ENCODE results near the gene XRCC2.
A peak's percentile ranks its signal among the peaks of the same experiment; 100 is the strongest.
"Not testable (repeated sequence)": the region's sequence is repeated elsewhere in the genome, so short reads cannot be mapped to it uniquely, and the experiment has no call there.

XRCC2 gene

GRCh38 chr7:152675759-152676636, at the start of gene XRCC2:
TSS of gene XRCC2 (minus strand) at chr7:152676141. CDS start at chr7:152676079, 62 bp downstream.
- peak; percentile 96 for DNase-seq (ENCODE audit: low spot score)

DNA sequence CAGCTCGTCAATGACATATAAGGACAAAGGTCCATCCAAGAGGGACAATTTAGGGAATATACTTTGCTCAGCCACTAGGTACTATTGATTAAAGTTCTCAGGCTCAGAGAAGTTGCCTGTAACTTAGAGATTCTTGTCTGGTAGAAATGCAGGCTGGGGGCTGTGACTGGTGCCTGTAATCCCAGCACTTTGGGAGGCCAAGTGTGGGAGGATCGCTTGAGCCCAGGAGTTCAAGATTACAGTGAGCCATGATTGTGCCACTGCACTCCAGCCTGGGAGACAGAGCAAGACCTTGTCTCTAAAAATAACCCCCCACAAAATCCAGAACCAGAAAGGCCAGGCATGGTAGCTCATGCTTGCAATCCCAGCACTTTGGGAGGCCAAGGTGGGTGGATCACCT, 47.4 kb upstream of the XRCC2 start:
- DNase-seq (ENCODE audit: low spot score) = no peak

GRCh38 chr7:152712412-152713042, 36.6 kb upstream of the XRCC2 start:
- DNase-seq (ENCODE audit: low spot score) = not testable (repeated sequence)

- no peak for DNase-seq (ENCODE audit: low spot score)
Observed at GRCh38 chr7:152711444-152711944, 35.6 kb upstream of the XRCC2 start.

- no peak for DNase-seq (ENCODE audit: low spot score)
Observed at GRCh38 chr7:152710153-152710442, 34.2 kb upstream of the XRCC2 start.

DNA sequence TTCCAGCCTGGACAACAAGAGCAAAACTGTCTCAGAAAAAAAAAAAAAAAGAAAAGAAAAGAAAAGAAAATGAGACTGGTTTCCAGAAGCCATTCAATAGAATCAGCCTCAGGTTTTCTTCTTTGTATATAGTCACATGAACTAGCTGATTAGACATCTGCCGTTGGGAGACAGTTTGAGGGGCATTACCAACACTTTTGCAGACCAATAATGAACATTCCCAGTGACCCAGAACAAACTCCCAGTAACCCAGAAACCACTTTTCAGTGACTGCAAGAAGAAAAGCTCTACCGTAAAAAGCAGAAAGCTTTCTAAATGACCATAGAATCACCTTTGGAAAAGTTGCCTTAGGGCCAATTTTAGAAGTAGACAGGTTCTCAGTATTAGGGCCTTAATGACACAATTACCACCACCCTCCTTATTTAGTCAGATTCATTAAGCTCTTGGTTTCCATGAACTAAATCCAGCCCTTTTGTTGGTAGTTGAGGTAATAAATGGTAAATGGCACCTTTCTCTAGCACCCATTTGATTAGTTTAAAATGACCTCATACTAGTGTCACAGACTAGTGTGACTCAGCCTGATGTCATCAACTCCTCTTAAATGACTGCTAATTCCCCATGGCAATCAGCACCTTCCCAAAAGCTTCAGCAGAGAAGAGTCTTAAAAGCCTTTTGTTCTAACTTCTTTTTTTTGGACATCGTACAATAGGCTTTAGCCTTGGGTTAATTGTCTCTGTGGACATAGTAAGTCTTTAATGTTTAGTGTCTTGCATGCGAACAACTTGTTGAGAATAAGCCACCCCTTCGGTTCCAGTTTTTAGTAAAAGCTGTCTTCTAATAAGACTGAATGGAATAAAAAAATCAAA, 33.6 kb upstream of the XRCC2 start:
- DNase-seq (ENCODE audit: low spot score) = no peak

GRCh38 chr7:152704796-152705384, 28.9 kb upstream of the XRCC2 start:
- no peak for DNase-seq (ENCODE audit: low spot score)

DNA sequence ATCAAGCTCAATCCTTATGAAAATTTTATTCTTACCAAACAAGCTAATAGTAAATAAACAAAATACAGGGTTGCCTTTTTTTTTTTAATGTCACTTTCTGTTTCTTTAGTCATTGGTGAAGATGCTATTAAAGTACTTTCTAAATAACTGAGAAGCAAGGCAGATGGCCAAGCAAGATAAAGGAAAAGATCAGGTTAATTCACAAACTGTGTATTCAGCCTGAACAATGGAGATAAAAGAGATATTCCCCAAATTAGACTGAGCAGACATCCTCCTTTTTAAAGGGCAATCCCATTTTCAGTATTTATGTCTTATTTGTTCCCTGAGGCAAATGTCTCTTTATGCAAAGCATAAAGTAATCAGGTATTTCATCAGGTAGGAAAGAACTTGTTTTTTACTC, 23.1 kb upstream of the XRCC2 start:
- no peak for DNase-seq (ENCODE audit: low spot score)

DNA sequence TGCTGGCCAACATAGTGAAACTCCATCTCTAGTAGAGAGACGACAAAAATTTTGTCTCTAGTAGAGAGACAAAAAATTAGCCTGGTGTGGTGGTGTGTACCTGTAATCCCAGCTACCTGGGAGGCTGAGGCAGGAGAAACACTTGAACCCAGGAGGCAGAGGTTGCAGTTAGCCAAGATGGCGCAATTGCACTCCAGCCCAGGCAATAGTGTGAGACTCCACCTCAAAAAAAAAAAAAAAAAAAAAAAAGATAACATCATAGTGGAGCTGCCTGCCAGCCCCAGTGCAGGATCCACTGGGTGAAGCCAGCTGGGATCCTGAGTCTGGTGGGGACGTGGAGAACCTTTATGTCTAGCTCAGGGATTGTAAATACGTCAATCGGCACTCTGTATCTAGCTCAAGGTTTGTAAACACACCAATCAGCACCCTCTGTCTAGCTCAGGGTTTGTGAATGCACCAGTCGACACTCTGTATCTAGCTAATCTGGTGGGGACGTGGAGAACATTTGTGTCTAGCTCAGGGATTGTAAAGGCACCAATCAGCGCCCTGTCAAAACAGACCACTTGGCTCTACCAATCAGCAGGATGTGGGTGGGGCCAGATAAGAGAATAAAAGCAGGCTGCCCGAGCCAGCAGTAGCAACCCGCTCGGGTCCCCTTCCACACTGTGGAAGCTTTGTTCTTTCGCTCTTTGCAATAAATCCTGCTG, 21.5 kb upstream of the XRCC2 start:
- not testable (repeated sequence) for DNase-seq (ENCODE audit: low spot score)

DNA sequence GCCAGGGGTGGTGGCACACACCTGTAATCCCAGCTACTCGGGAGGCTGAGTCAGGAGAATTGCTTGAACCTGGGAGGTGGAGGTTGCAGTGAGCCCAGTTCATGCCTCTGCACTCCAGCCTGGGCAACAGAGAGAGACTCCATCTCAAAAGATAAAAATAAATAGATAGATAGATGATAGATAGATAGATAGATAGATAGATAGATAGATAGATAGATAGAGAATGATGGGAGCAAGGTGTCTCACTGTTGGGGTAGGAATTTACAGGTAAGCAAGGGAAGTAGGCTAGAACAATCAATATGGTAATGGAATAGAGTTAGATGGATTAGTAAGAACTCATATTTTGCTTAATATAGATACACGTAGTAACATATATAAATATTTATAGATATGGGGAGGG, 16.3 kb upstream of the XRCC2 start:
- DNase-seq (ENCODE audit: low spot score) = not testable (repeated sequence)

DNA sequence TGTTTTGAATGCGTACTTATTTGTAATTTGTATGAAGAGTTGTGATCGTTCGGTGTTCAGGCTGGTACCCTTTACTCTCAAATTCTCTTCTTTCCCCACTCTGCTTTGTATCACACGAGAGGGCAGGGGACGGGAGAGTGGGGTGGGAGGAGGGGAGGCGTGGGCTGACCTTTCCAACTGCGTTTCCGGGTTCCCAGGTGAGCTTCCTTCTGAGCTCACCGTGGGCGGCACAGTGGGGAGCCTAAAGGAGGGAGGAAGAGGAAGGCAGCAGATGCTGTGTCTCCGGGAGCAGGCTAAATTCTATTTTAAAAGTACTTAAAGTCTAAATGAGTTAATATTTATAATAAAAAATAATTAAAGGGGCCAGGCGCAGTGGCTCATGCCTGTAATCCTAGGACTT, 7.4 kb upstream of the XRCC2 start:
- DNase-seq (ENCODE audit: low spot score) = no peak

DNA sequence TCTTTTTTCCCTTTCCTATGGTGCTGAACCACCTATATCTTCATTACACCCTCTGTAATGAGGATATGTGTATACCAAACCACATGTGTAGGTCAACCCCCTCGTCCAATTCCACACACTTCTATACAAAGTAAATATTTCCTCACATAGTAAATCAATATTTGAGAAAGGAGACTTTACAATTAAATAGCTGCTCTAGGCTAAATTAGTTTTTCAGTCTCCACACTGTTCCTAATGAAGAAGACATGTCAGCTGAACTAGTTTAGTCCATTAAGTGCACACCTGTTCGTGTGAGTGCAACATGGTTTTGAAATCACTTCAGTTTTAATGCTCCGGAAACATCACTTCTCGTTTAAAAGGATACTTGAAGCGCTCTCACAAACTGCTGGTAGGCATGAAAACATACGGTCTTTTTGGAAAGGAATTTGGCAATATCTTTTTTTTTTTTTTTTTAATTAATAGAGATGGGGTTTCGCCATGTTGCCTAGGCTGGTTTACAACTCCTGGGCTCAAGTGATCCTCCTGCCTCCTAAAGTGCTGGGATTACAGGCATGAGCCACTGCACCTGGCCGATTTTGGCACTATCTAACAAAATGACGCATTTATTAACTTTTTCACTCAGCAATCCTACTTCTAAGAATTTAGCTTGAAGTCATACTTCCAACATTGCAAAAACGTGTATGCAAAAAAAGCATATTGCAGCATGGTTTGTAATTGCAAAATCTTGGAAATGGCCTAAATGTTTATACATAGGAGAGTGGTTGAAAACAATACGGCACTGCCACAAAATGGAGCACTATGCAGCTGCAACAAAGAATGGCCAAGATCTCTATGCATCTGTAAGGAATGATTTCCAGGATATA, 2.1 kb upstream of the XRCC2 start:
- DNase-seq (ENCODE audit: low spot score) = no peak

DNA sequence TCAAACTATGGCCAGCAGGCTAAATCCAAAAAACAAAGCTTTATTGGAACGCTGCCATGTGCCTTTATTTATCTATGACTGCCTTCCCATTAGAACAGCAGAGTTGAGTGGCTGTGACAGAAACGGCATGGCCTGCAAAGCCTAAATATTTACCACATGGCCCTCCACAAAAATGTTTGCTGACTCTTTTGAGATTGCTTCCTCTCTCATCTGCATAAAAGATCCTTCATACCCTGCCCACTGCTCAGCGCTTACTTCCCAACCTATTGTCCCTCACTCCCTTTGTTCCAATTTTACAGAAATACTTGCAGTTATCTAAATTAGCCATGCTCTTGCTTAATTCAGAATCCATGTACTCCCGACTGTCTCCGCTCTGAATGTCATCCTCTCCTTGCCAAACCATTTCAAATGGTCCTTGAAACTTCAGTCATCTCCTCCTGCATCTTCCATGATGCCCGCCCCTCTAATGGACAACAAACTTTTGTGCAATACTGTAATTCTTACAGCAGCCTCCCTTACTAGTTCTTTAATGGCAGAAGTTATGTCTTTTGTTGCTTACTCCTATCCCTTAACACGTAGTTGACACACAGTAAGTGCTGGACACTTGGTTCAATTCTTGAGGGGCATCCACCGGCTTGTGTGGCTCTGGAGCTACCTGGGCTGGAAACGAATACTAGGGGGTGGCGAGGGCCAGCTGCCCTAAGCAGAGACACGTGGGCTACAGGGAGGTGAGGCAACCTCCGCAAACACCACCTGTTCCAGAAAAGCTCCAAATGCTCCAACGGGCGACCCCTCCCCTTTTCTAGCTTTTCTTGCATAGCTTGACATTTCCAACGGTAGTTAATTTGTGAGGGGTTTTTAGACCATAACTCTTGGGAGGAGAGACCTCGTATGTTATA, 832 bp downstream of the XRCC2 start:
- DNase-seq (ENCODE audit: low spot score) = peak; percentile 21

GRCh38 chr7:152673897-152674296, 2.0 kb downstream of the XRCC2 start:
- DNase-seq (ENCODE audit: low spot score) = no peak

- no peak for DNase-seq (ENCODE audit: low spot score)
Observed at GRCh38 chr7:152672626-152673025, 3.3 kb downstream of the XRCC2 start.

- no peak for DNase-seq (ENCODE audit: low spot score)
Observed at GRCh38 chr7:152669758-152670157, 6.2 kb downstream of the XRCC2 start.

DNA sequence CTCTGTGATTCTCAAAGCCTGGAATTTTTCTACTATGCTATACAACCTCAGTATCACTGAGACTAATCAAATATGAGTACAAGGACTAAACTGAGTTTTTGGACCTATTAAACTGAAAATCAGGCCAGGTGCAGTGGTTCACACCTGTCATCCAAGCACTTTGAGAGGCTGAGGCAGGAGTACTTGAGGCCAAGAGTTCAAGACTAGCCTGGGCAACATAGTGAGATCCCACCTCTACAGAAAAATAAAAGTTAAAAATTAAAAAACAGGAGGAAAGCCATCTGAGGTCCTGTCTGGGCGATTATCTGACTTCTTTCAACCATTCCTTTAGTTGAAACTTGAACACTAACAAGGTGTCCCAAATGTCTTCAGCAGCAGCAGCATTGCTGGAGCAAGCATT, 7.0 kb downstream of the XRCC2 start:
- no peak for DNase-seq (ENCODE audit: low spot score)

DNA sequence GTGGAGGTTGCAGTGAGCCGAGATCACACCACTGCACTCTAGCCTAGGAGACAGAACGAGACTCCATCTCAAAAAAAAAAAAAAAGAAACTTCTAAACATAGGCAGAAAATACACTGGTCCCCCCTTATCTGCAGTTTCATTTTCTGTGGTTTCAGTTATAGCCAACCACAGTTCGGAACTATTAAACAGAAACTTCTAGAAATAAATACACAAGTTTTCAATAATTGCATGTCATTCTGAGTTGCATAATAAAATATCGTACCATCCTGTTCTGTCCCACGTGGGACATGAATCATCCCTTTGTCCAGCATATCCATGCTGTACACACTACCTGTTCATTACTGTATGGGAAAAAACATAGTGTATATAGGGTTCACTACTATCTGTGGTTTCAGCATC, 8.0 kb downstream of the XRCC2 start:
- no peak for DNase-seq (ENCODE audit: low spot score)

- no peak for DNase-seq (ENCODE audit: low spot score)
Observed at GRCh38 chr7:152666078-152666477, 9.9 kb downstream of the XRCC2 start.

DNA sequence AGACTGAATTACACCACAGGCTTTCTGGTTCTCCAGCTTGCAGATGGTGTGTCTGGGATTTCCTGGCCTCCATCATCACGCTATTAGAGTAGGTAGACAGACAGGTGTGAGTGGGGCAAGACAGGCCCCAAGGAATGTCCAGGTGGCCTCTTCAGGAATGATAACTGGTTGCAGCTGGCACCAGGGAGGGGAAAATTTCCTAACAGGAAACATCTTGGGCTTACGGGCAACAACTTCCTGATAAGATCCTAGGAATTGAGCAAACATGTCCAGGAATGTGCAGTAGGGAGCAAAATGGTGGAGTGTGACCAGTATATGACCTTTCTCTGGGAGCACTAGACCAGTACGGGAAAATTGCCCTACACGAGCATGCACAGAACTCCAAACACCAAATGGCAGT, 11.3 kb downstream of the XRCC2 start:
- DNase-seq (ENCODE audit: low spot score) = no peak

All from hematopoietic multipotent progenitor cell treated with erythropoietin and hydrocortisone succinate and interleukin-3 and kit ligand, for 17 days (in vitro differentiated cells).